LoVo (cell line): ENCODE data around the gene C1QBP.
"Not testable (repeated sequence)": the region's sequence is repeated elsewhere in the genome, so short reads cannot be mapped to it uniquely, and the experiment has no call there.

Source experiments
- DNase-seq: peaks from one replicate; pipeline ENCODE4 v3.0.0-alpha.2; 2016; ENCODE audit warnings: low spot score

C1QBP gene

DNA sequence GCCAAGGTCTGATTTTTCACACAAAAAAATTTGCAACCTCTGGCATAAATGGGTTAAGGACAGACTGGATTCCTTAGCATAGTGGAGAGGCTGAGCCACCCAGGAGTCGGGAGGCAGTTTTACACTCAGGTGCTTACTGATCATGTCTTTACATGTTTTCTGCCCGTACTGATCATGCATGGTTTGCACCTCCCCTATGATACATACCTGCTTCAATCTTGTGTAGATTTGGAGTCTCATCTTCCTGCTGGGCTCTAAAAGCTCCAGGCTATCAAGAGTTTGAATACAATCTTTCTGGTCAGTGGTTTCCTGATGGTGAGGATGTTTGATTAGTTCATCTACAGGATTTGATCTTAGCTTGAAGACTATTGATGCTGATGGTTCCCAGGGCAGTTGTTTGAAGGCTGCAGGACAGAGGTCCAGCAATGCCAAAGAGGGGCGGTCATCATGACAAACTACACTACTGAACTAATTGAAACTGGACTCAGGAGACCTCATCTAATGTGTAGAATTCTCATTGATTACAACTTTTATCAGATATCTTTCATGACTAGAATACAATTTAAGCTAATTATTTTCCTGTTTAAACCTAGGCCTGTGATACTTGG is 6.9 kb downstream of the C1QBP start:
- no peak for DNase-seq

DNA sequence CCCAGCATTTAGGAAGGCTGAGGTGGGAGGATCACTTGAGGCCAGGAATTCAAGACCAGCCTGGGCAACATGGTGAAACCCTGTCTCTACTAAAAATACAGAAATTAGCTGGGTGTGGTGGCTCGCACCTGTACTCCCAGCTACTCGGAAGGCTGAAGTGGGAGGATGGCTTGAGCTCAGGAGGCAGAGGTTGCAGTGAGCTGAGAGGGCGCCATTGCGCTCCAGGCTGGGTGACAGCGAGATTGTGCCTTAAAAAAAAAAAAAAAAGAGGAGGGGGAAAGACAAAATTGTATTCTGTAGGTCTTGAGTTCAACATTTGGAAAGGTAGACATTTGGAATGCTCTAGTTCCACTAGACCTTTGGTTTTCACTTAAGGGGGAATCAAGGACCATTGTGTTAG is 7.7 kb downstream of the C1QBP start:
- not testable (repeated sequence) for DNase-seq

DNA sequence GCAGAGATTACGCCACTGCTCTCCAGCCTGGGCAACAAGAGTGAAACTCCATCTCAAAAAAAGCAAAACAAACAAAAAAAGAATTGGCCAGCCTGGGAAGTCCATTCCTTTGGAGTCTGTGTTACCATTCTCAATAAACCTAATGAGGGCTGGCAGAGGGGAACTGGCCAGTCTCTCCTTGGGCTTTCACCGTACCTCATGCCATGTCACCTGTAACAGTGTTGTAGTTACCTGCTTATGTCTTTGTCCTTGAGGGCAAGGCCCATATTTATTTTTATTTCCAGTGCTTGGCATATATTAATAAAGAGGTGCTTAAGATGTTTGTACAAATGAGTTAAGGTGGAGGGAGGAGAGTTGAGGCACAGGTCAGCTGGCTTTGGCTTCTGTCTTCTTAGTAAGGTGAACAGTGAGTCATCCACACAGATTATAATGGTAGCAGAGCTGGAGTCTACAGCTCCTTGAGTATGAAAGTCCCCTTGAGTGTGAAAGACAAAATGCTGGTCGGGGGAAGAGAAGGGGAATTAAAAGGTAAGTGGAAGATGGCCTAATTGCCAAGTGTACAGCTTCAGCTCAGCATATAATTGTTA is 8.4 kb downstream of the C1QBP start:
- no peak for DNase-seq

DNA sequence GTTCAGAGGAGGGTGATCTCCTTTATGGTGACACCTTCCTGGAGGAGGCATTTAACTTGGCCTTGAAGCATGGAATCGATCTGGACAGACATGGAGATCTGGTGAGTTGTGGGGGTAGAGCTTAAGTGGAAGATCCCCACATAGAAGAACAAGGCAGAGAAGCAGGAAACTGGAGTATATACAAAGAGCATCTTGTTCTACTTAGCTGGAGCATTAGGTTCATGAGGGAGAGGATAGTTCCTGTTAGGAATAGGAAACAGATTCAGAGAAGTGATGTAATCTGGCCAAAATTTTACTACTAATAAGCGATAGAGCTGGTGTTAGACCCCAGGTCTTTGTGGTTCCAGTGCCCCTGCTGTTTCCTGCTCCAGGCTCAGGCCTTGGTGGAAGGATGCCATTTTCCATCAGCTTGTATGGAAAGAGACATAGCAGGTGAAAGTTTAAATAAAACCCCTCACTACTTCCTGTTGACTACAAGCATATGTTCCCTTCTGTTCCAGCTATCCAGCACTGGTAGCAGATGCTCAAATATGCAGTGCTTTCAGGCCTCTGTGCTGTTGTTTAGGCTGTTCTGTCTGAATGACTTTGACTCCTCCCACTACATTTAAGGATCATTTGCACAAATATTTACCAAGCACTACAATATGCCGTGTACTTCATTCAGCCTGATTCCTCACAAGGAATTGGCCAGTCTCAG is 9.6 kb downstream of the C1QBP start:
- DNase-seq = no peak

DNA sequence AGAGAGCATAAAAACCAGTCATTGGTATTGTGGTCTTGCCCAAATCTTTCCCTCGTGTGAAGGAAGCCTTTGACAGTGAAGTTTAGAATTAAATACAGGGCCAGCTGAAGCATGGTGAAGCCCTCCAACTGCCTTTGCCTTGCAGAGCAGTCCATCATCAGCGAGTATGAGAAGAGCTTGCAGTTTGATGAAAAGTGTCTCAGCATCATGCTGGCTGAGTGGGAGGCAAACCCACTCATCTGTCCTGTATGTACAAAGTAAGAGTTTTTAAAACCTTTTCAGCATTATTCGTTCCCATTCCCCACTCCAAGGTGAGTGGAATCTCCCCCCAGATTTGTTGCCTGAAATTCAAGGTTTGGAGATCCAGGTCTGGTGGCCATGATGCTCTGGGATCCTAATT is 13.1 kb downstream of the C1QBP start:
- no peak for DNase-seq

DNA sequence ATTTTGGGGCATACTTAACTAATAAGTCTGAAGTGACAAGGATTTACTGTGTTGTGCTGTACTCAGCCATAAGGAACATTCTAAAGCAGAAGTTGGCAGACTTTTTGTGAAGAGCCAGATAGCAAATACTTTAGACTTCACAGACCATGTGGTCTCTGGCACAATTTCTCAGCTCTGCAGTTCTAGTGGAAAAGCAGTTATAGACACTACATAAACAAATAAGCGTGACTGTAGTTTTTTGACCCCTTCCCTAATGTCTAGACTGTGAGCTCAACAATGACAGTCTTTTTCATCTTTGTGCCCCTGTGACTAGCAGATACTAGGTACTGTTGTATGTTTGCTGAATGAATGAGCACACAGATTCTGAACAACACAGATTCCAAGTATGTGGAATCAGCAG is 14.0 kb downstream of the C1QBP start:
- no peak for DNase-seq

DNA sequence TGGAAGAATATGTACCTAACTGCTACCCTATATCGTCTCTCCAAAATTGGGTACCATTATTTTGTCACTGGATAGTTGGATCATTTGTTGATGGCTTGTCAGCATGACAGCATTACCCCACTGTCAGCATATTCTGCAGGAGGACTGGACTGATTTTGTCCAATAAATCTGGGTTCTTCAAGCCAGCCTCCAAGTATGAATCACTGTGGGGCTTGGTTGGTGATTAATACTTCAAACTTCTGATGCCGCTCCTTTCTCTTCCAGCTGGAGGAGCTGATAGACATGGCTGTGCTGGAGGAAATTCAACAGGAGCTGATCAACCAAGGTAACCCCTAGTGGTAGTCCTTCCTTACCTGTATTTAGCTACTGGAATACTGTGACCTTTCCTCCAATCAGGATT is 16.4 kb downstream of the C1QBP start:
- DNase-seq = peak; percentile 40

DNA sequence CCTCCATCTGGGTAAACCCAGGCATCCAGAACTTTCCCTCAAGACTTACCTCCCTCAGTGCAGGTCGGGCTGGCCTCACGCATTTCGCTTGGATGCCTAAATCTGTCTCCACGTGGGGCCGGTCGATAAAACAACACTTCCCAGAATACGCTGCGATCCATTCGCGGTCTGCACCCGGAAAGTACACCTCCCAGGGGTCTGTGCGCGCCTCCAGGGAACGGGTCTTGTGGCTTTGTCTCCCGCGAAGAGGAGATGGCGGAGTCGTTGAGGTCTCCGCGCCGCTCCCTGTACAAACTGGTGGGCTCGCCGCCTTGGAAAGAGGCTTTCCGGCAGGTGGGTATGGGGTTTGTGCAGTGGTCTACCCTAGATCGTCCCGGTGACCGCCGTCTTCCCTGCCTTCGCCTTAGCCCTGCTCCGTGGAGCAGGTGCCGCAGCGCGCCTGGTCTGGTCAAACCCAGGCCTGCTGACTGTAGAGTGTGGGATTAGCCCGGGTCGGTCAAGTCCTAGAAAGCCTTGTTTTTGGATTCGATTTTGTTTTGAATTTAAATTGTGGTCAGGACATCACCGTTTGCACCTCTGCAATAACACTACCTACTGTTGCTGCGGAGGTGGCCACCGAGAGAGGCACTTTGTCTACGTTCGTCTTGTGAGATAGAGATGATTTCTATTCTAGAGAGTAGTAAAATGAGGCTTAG is 18.8 kb downstream of the C1QBP start, which contains the start of gene RPAIN:
RPAIN (plus strand) TSS at position 224 of the 695 bp plus-strand sequence; CDS start at position 253, 29 bp downstream.
- DNase-seq = peak; percentile 86

DNA sequence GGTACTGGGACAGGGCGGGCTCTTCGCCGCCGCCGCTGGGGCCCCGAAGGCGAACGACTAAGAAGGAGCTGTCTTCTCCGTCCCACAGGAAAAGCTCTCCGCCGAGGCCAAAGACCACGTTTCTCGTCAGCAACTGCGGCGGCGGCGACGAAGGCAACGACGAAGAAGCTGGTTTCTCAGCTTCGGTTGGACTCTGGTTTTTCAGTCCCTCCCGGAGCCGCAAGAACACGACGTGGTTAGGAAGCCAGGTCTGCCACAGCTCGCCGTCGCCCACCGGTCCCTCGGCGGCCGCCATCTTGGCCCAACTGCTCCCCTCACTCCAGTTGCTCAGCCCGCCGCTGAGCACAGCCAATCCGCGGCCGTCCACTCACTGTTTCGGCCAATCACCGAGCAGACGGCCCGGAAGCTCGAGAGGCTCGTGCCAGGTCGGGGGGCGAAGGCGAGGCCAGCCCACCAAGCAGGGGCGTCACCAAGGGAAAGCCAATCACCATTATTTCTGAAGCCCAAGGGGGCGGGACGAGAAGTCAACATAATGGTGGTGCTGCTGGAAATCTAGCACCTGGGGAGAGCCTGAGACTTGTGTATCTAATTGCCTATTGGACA is 19.5 kb downstream of the C1QBP start, which contains the start of gene NUP88:
NUP88 (minus strand) TSS at position 307 of the 603 bp plus-strand sequence; CDS start at position 295, 12 bp downstream.
- DNase-seq = peak; percentile 98

DNA sequence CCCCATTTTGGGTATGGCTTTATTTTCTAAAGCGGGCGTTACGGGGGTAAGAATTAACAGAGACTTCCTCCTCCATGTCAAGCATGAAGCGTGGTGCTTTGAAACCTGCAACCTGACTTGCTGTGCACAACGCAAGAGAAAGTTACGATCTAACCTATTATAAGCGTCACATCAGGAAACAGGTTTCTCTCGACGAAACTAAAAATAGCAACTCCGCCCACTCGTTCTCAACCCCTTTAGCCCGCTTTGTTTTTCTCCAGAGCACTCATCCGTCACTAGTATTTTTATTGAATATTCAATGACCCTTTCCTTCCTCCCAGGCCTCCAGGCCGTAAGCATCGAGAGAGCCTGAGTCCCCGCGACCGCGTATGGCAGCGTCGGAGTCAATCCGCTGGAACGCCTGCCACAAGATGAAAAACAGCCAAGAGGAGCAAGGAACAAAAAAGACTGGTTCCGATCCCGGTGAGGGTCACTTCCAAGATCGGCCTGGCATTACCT is 20.0 kb downstream of the C1QBP start:
- peak; percentile 57 for DNase-seq

DNA sequence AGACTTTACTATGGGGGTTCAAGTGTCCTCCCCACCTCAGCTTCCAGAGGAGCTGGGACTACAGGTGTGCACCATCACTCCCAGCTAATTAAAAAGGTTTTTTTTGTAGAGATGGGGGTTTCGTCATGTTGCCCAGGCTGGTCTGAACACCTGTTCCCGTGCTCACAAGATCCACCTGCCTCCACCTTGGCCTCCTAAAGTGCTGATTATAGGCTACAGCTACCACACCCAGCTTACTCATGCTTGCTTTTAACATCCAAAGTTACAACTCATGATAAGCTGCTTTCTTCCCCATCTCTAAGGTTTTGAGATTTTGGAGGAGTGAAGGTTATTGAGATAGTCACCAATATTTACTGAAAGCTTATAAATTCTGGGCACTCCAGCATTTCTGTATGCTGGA is 22.1 kb downstream of the C1QBP start:
- DNase-seq = peak; percentile 27

DNA sequence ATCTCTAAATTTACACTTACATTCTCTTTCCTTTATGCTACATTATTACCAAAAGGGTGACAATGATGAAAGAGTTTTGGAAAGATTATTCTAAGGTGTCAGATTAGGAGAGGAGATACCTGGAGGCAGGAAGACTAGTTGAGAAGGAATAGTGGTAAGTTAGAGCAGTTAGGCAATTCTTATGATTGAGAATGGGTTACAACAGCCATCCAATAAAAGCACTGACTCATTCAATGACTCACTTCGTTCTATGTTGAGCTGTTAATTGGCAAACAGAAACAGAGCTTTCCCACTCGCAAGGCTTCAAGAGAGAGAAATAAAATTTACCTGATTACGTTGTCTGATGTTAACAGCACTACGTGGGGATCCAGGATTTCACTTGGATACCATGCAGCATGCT is 25.3 kb downstream of the C1QBP start:
- peak; percentile 89 for DNase-seq

DNA sequence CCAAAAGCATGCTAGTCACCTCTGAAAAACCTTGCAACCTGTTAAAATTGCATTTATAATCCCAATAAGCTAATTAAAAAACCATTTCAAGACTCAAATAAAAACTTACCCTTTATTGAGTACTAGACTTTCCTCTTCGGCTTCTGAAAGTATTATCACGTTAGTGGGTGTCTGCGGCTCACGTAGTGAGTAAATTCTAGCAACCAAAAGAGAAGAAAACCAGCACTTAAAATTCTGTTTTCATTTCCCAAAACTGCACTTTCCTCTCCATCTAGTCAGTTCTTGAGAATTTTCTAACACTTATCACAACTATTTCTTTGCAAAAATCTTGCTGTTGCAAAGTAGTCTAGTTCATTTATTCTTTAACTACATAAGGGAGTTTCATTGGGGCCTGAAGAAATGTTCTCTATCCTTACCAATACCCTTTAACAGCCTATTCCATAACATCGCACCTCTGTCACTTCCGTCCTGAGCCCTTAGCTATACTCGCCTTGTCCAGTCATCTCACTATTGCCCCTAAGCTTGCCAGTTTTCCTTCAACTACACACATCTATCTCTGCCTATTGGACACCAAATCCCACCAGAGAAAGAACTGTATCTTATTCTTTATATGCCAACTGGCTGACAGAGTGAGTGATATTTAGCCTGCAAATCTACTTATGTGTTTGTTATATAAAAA is 28.2 kb downstream of the C1QBP start:
- no peak for DNase-seq

DNA sequence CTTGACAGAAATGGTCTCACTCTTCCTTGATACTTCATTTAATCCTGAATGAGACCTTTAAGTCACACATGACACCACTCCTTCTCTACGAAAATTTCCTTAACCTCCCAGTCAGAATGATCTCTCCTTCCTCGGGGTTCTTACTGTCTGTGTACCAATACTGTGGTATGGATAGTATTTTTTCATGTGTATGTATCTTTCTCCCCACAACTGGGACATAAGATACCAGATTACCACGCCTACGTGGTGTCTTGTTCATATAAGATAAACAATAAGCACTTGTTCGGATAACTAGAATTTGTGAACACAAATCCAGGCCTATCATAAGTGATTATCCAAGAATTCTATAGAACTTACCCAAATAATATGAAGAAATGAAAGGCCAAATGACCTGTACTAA is 30.8 kb downstream of the C1QBP start:
- DNase-seq = no peak

DNA sequence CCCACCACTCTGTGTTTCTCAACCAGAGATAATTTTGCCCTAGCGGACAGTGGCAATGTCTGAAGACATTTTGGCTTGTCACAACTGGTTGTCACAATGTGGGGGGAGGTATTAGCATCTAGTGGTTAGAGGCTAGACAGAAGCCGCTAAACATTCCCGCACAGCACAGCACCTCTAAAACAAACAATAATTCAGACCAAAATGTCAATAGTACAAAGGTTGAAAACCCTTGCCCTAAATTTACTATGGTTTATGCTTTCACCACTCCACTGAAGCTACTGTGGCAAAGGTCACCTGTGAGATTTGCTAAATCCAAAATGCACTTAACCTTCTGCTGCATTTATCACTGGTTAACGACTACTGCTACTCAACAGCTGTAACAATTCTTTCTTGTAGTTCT is 33.6 kb downstream of the C1QBP start:
- DNase-seq = no peak

DNA sequence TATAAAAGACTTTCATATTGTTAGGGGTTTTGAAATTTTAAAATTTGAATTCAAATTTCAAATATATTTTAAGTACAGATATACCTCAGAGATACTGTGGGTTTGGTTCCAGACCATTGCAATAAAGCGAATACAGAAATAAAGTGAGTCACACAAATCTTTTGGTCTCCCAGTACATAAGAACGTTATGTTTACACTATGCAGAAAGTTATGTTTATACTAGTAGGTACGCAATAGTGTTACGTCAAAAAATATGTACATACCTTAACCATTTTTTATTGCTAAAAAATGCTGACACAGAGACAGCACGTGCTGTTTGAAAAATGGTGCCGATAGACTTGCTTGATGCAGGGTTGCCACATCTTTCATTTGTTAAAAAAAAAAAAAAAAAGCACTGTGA is 39.2 kb downstream of the C1QBP start:
- no peak for DNase-seq

DNA sequence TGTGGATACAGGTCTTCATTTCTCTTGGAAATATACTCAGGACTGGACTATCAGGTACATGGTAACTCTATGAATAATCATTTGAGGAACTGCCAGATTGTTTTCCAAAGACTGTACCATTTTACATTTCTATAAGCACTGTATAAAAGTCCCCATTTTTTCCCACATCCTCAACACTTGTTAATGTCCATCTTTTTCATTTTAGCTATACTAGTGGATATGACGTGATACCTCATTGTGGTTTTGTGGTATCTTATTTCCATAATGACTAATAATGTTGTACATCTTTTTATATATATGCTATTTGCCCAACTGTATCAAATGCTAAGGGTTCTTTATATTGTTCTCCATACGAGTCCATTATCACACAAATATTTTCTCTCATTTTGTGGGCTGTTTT is 42.3 kb downstream of the C1QBP start:
- no peak for DNase-seq

DNA sequence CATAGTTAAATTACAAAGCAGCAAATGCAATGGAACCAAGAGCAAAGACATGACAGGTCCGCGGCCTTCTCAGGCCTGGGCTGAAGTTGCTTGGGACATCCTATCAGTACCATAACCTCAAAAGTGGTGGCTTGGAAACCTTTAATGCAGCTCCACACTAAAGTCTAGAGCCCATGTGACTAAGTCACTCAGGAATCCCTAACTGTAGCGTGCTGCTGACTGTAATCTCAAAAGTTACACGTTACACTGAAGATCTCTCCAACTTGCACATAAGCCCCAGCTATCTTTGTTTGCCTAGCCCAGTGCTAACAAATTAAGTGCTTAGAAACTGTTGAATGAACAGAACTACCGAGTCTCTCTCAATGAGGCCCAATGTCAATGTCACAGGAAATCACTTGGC is 47.3 kb downstream of the C1QBP start:
- DNase-seq = no peak
